ENCODE measurements around the gene HDGFL2.
A peak's percentile ranks its signal among the peaks of the same experiment; 100 is the strongest.
"Not testable (repeated sequence)": the region's sequence is repeated elsewhere in the genome, so short reads cannot be mapped to it uniquely, and the experiment has no call there.

The HDGFL2 gene

GRCh38 chr19:4511300-4512054, 39.4 kb downstream of the HDGFL2 start:
- DNase-seq (ENCODE audit: low spot score) (no peak), FAIRE-seq (no peak)

- DNase-seq (ENCODE audit: low spot score) (no peak), FAIRE-seq (no peak)
Observed at GRCh38 chr19:4512070-4512469, 40.0 kb downstream of the HDGFL2 start.

- FAIRE-seq = no peak
- no peak for DNase-seq (ENCODE audit: low spot score)
Observed at GRCh38 chr19:4513248-4513647, 41.2 kb downstream of the HDGFL2 start.

GRCh38 chr19:4515732-4516131, 43.6 kb downstream of the HDGFL2 start:
- FAIRE-seq (no peak), DNase-seq (ENCODE audit: low spot score) (no peak)

- DNase-seq (ENCODE audit: low spot score) = no peak
- no peak for FAIRE-seq
Observed at GRCh38 chr19:4516199-4516938, 44.3 kb downstream of the HDGFL2 start.

GRCh38 chr19:4516939-4517300, 44.8 kb downstream of the HDGFL2 start:
- FAIRE-seq (no peak), DNase-seq (ENCODE audit: low spot score) (no peak)

- no peak for DNase-seq (ENCODE audit: low spot score)
Observed at GRCh38 chr19:4517451-4518057, 45.5 kb downstream of the HDGFL2 start.

GRCh38 chr19:4518345-4519171, 46.5 kb downstream of the HDGFL2 start, which contains the start of gene PLIN4:
TSS of gene PLIN4 (minus strand) at chr19:4518486. CDS start at chr19:4518272, 214 bp downstream.
- no peak for DNase-seq (ENCODE audit: low spot score)
- no peak for FAIRE-seq

More at GRCh38 chr19:4517451-4518057, 45.5 kb downstream of the HDGFL2 start:
- FAIRE-seq = no peak

- FAIRE-seq (no peak), DNase-seq (ENCODE audit: low spot score) (no peak)
Observed at GRCh38 chr19:4519172-4519496, 47.0 kb downstream of the HDGFL2 start.

- FAIRE-seq = no peak
- DNase-seq (ENCODE audit: low spot score) = no peak
Observed at GRCh38 chr19:4519521-4520277, 47.6 kb downstream of the HDGFL2 start.

GRCh38 chr19:4521170-4521887, 49.2 kb downstream of the HDGFL2 start:
- no peak for FAIRE-seq
- no peak for DNase-seq (ENCODE audit: low spot score)

- FAIRE-seq = no peak
- DNase-seq (ENCODE audit: low spot score) = no peak
Observed at GRCh38 chr19:4521888-4522242, 49.8 kb downstream of the HDGFL2 start.

GRCh38 chr19:4522291-4523002, 50.4 kb downstream of the HDGFL2 start:
- no peak for FAIRE-seq

GRCh38 chr19:4523306-4524110, 51.4 kb downstream of the HDGFL2 start:
- FAIRE-seq (no peak), DNase-seq (ENCODE audit: low spot score) (peak; percentile 38)

More at GRCh38 chr19:4522291-4523002, 50.4 kb downstream of the HDGFL2 start:
- DNase-seq (ENCODE audit: low spot score) = no peak

GRCh38 chr19:4524808-4525562, 52.9 kb downstream of the HDGFL2 start:
- peak; percentile 55 for DNase-seq (ENCODE audit: low spot score)
- FAIRE-seq = no peak

- FAIRE-seq (no peak), DNase-seq (ENCODE audit: low spot score) (no peak)
Observed at GRCh38 chr19:4525563-4526002, 53.5 kb downstream of the HDGFL2 start.

- not testable (repeated sequence) for DNase-seq (ENCODE audit: low spot score); FAIRE-seq
Observed at GRCh38 chr19:4527377-4527776, 55.3 kb downstream of the HDGFL2 start.

- no peak for DNase-seq (ENCODE audit: low spot score)
- FAIRE-seq = no peak
Observed at GRCh38 chr19:4528843-4529242, 56.7 kb downstream of the HDGFL2 start.

Measured in urothelium cell line (cell line).